AG09319 (cell line): ENCODE measurements around the gene ZAR1.

Experiments used
- DNase-seq: peaks from one replicate; pipeline ENCODE4 v3.0.0-alpha.2; 2010; ENCODE audit warnings: low read depth; ENCODE audit errors: extremely low read depth
- CTCF ChIP-seq: IDR thresholded peaks from 2 replicates; pipeline ENCODE4 v1.5.1; 2011; ENCODE audit warnings: low read depth, mild to moderate bottlenecking, inconsistent platforms, low read length, moderate library complexity

Gene ZAR1

GRCh38 chr4:48503233-48504025 is 13.4 kb downstream of the ZAR1 start:
- DNase-seq = no peak
- TF ChIP-seq CTCF = no peak

- no peak for DNase-seq
- TF ChIP-seq CTCF = no peak
Measured at GRCh38 chr4:48504026-48504330, 13.9 kb downstream of the ZAR1 start.

GRCh38 chr4:48504352-48504751 is 14.3 kb downstream of the ZAR1 start:
- DNase-seq = no peak
- TF ChIP-seq CTCF = no peak

GRCh38 chr4:48506716-48507115 is 16.7 kb downstream of the ZAR1 start:
- no peak for TF ChIP-seq CTCF
- no peak for DNase-seq

- no peak for TF ChIP-seq CTCF
- DNase-seq = no peak
Measured at GRCh38 chr4:48509543-48509942, 19.5 kb downstream of the ZAR1 start.

GRCh38 chr4:48518143-48518542 is 28.1 kb downstream of the ZAR1 start:
- TF ChIP-seq CTCF = no peak
- DNase-seq = no peak

- no peak for DNase-seq
- no peak for TF ChIP-seq CTCF
Measured at GRCh38 chr4:48526406-48526805, 36.4 kb downstream of the ZAR1 start.
